Endothelial cell of umbilical vein (primary cell): Measurements from ENCODE around the gene LHX3.

Source experiments
- EZH2 ChIP-seq: IDR thresholded peaks from 2 replicates; pipeline ENCODE4 v1.6.1; 2012; ENCODE audit warnings: borderline replicate concordance, low read depth, mild to moderate bottlenecking, moderate library complexity, low read length, inconsistent platforms; ENCODE audit not compliant: severe bottlenecking
- FOS ChIP-seq: IDR thresholded peaks from 2 replicates; pipeline ENCODE4 v1.6.1; 2011; ENCODE audit warnings: mild to moderate bottlenecking, low read length, moderate library complexity, borderline replicate concordance; ENCODE audit not compliant: insufficient read depth
- JUN ChIP-seq: IDR thresholded peaks from 2 replicates; pipeline ENCODE4 v1.6.1; 2011; ENCODE audit warnings: borderline replicate concordance, low read depth; ENCODE audit not compliant: insufficient read length, insufficient read depth
- MYC ChIP-seq: IDR thresholded peaks from one replicate; pipeline ENCODE4 v1.6.1; 2011; ENCODE audit warnings: mild to moderate bottlenecking, low read depth, low read length
- POLR2A ChIP-seq: IDR thresholded peaks from 2 replicates; pipeline ENCODE4 v1.6.1; 2012; ENCODE audit warnings: low read depth, mild to moderate bottlenecking, control low read depth, low read length
- POLR2AphosphoS5 ChIP-seq: IDR thresholded peaks from 2 replicates; pipeline ENCODE4 v1.6.1; 2012; ENCODE audit warnings: low read depth, mild to moderate bottlenecking, control low read depth, low read length, moderate library complexity; ENCODE audit not compliant: insufficient read depth
- TF ChIP-seq, protein P1 (sequence below), 2 donors: IDR thresholded peaks; 1 replicate in 1 of 2; 2 replicates in 1 of 2; pipeline ENCODE4 v1.5.1; 2011; ENCODE audit warnings: low read length in 2 of 2, mild to moderate bottlenecking in 2 of 2, moderate library complexity in 2 of 2, control low read depth in 1 of 2, inconsistent platforms in 1 of 2, low read depth in 1 of 2; ENCODE audit not compliant: insufficient read depth in 1 of 2; ENCODE audit errors: extremely low read depth in 1 of 2
- TF ChIP-seq, protein P2 (sequence below): IDR thresholded peaks from 2 replicates; pipeline ENCODE4 v1.6.1; 2011; ENCODE audit not compliant: insufficient read depth, insufficient read length

DNA sequence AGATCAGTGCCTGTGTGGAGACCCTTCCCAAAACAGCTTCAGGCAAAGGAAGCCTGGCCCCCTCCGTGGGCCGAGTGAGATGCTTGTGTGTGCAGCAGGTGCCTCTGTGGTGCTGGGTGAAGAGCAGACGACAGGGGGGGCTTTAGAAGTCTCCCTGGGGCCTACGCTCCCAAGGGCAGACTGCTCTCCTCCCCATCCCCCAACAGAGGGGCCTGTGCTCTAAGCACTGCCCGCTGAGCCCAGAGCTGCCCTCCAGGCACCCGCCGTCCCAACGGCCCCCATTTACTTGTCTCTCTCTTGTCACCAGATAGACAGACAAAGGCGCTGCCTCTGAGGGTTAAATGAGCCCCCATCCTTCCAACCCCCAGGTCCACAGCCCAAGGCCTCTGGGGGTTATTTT is 2.7 kb upstream of the LHX3 start:
- TF ChIP-seq MYC: no peak
- TF ChIP-seq, protein P1, sequence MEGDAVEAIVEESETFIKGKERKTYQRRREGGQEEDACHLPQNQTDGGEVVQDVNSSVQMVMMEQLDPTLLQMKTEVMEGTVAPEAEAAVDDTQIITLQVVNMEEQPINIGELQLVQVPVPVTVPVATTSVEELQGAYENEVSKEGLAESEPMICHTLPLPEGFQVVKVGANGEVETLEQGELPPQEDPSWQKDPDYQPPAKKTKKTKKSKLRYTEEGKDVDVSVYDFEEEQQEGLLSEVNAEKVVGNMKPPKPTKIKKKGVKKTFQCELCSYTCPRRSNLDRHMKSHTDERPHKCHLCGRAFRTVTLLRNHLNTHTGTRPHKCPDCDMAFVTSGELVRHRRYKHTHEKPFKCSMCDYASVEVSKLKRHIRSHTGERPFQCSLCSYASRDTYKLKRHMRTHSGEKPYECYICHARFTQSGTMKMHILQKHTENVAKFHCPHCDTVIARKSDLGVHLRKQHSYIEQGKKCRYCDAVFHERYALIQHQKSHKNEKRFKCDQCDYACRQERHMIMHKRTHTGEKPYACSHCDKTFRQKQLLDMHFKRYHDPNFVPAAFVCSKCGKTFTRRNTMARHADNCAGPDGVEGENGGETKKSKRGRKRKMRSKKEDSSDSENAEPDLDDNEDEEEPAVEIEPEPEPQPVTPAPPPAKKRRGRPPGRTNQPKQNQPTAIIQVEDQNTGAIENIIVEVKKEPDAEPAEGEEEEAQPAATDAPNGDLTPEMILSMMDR (IDR thresholded peaks at IDR 0.05; ENCODE audit: extremely low read depth in 1 of 2, insufficient read depth in 1 of 2, low read depth in 1 of 2, low read length in 2 of 2): no peak
- TF ChIP-seq POLR2AphosphoS5: no peak
- no peak for TF ChIP-seq POLR2A
- TF ChIP-seq, protein P2, sequence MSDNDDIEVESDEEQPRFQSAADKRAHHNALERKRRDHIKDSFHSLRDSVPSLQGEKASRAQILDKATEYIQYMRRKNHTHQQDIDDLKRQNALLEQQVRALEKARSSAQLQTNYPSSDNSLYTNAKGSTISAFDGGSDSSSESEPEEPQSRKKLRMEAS: no peak
- no peak for TF ChIP-seq EZH2
- TF ChIP-seq FOS: no peak
- TF ChIP-seq JUN: no peak
